GM19372 (cell line): ENCODE data around the gene PHOSPHO1.

Source experiments
- ATAC-seq: cut with Tn5 transposase; IDR thresholded peaks from one replicate; pipeline ENCODE4 v1.9.1; 2021; ENCODE audit warnings: mild to moderate bottlenecking, low read depth, moderate library complexity; ENCODE audit not compliant: unreplicated experiment

Gene PHOSPHO1

DNA sequence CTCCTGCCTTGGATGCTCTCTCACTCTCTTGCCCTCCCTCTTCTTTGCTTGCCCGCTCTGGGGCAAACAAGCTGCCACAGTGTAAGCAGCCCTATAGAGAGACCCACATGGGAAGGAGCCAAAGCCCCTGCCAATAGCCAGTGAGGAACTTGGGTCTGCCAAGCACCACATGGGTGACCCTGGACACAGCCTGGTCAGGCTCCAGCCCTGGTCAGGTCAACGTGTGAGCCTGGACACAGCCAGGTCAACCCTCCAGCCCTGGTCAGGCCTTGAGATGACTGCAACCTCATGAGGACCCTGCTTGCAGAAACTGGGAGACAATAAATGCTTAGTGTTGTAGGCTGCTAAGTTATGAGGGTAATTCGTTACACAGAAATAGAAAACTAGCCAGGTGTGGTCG lies 14.3 kb upstream of the PHOSPHO1 start:
- no peak for ATAC-seq

DNA sequence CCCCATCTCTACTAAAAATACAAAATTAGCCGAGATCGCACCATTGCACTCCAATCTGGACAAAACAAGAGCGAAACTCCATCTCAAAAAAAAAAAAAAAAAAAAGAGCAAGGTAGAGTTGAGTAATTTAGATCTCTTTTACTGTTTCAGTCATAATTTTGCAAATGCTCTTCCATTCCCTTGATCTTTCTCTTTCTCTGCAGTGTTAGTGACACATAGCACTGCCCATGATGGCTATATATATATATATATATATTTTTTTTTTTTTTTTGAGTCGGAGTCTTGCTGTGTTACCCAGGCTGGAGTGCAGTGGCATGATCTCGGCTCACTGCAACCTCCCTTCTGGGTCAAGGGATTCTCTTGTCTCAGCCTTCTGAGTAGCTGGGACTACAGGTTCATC lies 12.2 kb upstream of the PHOSPHO1 start:
- no peak for ATAC-seq

DNA sequence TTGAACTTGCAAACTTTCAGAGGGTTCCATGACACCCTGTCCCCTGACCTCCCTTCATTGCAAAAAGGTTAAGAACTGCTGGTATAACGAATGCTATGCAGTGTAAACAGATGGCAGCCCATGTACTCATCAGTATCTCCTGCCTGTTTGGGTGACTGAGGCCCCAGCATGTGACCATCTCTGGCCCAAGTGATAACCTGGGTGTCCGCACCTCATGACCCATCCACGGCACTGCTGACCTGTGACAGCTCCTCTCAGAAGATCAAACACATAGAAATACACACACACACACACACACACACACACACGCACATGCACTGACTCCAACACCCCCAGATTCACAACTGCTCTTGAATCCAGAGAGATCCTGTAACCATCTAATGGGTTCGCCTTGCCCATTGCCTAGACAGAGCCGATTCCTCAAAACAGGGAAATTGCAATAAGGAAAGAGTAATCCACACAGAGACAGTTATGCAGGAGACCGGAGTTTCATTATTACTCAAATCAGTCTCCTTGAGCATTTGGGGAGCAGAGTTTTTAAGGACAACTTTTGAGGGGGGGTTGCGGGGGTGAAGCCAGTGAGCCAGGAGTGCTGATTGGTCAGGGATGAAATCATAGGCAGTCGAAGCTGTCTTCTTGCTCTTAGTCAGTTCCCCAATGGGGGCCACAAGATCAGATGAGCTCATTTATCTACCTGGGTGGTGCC lies 11.3 kb upstream of the PHOSPHO1 start:
- no peak for ATAC-seq

DNA sequence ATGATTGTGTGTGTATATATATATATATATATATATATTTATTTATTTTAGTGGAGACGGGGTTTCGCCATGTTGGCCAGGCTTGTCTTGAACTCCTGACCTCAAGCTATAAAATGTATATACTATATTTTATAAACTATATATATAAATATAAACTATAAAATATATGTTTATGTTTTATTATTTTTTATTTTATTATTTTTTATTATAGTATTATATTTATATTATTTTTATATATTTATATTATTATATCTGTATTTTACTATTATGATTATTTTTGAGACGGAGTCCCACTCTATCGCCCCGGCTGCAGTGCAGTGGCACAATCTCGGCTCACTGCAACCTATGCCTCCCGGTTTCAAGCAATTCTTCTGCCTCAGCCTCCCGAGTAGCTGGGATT lies 10.5 kb upstream of the PHOSPHO1 start:
- no peak for ATAC-seq

DNA sequence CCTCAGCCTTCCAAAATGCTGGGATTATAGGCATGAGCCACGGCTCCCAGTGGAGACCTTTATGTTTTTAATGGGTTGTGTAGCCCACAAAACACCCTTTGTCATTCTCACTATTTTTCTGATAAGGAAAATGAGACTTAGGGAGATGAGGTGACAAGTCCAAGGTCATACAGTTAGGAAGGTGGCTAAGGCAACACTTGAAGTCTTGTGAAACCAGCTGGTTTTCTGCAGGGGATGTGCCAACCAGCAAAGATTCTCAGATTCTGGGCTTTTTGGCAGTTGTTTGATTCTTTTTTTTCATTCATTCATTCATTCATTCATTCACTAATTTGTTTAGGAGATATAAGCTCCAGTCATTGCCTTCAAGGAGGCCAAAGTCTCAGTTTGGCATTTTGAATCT lies 10.0 kb upstream of the PHOSPHO1 start:
- no peak for ATAC-seq

DNA sequence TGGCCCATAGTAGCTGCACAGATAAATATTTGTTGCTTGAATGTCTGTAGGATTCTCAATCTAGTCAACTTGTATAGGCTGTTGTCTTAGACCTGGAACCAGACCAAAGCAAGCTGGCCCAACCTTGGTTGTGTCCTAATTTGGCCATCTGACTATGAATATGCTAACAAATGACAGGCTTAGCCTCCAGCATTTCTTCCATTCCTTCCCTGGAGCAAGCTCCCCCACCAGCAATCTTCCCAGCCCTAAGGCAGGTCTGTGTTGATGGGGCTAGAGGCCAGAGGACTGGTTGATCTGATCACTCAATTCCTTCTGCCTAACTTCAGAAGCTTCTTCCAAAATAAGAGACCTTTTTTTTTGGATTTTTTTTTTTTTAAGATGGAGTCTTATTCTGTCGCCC lies 9.4 kb upstream of the PHOSPHO1 start:
- no peak for ATAC-seq

DNA sequence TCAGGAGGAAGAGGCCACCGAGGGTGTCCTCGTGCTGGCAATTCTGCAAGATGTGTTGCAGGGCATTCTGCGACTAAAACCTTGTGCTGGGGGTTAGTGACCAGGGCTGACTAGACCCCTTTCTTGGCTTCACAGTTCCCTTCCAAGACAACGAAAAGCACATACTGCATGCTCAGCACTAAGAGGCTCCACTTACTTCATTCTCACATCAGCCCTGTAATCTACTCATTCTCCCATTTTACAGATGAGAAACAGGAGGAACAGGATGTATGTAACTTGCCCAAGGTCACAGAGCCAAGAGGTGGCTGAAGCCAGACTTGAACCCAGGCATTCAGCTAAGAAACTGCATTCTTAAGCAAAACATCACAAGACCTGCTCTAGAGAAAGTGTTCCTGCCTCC lies 5.3 kb upstream of the PHOSPHO1 start:
- ATAC-seq: no peak

DNA sequence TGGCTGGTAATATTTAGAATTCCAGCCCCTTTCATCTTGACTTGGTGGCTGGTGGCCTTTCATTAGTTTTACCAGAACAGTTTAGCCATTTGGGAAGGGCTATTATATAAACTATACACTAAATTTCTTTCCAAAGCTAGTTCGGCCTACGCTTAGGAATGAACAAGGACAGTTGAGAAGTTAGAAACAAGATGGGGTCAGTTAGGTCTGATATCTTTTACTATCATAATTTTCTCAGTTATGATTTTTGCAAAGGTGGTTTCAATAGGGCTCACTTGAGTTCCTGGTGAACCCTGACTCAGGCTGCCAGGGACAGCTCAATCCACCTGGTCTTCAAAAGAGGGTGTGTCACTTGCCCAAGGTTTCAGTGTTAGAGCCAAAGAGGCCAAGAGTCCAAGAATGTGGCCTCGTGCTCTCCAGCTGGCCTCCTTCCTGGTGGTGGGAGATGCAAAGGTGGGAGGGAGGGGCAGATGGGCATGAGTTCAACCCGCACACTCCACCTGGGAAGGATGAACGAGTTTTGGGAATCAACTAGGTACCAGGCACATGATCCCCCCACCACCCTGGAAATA lies 4.0 kb upstream of the PHOSPHO1 start:
- no peak for ATAC-seq

DNA sequence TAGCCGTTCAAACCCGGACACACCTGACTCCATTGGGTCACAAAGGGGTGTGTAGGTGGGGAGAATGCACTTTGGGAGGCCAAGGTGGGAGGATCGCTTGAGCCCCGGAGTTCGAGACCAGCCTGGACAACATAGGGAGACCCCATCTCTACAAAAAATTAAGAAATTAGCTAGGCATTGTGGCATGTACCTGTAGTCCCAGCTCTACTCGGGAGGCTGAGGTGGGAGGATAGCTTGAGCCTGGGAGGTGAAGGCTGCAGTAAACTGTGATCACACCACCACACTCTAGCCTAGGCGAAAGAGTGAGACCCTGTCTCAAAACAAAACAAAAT lies 942 bp upstream of the PHOSPHO1 start:
- no peak for ATAC-seq

DNA sequence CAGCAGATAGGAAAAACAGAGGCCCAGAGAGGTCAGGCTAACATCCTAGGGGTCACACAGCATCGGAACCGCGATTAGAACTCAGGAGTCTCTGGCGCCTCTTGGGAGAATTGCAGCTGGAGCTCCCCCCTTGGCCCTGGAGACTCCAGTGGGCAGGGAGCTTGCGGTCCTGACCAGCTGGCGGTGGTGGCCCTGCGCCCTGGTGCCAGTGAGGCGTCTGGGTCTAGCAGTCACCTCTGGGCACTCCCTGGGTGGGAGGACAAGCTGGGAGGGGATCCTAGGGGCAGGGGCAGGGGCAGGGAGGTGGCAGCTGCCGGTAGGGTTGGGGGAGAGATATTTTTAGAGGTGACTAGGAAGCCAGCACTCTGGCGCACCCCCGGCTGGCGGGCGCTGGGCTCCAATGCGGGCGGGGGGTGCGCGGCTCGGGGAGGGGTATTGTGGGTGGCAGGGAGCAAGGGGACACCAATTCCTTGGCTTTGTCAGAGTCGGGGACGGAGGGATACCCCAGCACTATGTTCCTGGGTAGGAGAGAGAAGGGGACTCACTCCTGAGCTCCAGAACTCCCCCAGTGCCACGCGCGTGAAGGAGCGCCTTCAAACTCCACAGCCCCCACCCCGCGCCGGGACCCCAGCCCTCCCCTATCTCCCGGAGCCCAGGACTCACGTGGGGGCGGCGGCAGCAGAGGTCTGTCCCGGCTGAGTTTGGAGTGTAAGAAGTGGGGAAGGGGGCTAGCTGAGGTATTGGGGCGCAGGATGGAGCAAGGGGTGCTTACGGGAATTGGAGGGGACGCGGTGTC lies 584 bp downstream of the PHOSPHO1 start:
- no peak for ATAC-seq

DNA sequence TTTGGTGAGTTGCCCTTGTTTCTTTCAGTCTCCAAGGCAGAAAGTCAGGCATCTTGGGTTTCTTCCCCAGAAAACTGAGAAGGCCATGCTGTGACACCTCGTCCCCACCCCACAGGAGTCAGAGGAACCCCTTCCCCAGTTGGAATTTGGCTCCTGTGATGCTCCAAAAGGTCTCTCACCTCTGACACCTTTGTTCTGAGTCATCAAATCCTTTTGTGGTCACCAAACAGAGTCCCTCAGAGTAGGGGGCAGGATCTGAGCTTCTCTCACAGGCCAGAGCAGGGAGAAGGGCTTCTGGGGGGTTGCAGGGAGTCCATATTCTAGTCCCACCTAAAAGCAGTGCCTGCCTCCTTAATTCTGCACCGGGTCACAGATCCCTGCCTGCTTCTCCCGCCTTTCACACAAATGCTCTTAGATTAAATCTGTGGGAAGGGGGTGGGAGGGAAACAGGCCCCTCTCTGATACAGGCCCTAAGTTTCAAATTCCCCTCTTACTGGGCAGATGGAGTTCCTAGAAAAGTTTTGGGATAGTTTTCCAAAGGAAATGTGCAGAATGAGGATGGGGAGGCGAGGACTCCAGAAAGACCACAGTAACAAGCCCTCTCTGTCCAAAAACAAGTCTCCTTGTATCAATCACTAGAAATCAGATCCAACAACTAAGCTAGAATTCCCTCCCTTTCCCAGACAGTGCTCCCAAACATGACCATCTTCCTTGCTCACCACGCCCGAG lies 1.3 kb downstream of the PHOSPHO1 start:
- ATAC-seq: no peak

DNA sequence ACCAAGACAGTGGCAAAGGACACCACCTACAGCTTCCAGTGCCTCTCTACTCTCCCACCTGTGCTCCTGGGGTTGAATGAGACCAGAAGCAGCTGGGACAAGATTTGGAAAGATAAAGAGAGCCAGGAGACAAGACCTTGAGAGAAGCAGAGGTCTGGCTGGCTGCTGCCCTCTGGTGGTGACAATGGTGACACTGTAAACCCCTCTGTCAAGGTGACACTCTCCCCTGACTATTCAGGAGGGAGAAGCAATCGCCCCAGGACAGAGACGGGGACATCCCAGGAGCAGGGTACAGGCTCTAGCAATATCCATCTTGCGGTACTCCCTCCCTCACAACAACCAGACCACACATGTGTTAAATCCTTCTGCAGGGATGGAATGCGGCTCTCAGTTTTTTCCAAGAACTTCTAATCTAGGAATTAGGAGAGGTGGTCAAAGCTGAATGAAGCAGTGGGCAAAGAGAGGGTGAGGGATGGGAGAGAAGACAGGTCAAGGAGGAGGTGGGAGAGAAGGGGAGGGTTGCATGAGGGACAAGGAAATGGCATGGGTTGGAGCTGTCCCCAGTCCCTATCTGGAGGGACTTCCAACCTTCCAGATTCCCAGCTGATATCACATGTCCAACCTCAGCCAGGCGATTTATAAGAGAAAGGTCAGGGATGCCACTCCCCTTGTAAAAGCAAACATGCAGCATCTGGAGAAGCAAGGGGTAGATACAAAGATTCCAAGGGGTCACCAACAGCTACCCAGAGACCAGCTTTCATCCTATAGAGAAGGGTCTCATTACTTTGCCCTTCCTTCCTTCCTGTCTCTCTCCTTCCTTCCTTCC lies 2.9 kb downstream of the PHOSPHO1 start:
- ATAC-seq: no peak

DNA sequence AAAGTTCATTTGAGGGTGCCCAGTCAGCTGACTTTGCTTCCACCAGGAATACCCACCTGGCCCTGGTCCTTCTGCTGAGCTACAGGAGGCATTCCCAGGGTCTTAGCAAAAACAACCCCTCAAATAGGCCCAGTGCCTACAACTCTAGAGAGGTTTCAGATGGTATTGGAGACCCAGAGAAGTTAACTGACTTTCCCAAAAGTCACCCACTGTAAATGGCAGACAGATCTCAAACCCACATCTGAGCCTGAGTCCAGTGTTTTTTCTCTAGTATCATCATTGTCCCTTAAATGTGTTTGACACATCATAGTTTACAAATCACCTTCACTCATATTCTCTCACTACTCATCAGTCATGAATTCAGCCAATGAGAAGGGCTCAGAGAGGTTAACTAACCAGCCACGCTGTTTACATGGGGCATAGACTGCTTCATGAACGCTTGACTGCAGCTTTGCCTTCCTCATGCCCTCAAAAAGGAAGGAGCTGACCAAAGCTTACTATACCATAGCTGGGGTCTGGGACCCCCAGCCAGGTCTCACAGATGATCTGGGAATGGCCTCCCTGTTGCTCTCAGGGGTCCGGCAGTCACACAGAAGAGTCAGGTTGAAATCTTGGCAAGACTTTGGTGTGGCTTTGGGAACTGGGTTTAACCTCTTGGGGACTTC lies 3.7 kb downstream of the PHOSPHO1 start:
- ATAC-seq: no peak

DNA sequence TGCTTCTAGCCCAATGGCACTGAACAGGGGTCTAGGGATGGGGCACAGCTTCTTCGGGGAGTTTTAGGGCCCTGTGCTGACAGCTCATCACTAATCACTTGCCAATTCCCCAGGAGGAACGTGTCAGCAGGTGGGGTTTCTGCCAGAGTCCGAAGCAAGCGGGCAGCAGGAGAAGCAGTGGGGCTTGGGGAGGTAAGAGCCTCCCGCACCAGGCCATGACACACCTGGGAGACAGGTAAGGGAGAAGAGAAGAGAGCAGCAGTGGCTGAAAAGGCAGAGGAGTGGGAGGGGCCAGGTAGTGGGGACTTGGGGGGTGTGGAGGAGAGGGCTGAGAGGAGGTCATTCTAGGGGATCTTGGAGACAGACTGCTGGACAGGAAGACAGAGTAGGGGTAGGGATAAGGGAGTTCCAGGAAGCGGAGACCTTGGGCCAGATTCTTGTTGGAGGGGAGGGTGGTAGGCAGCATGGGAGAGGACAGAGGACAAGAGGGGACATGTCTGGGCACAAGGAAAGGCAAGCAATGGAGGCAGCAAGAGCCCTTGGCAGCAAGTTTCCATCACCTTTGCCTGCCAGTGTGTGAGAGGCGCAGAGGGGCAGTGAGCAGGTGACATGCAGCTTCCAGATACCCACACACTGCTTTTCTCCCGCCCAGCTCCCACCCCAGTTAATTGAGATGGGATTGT lies 4.9 kb downstream of the PHOSPHO1 start:
- ATAC-seq: no peak

DNA sequence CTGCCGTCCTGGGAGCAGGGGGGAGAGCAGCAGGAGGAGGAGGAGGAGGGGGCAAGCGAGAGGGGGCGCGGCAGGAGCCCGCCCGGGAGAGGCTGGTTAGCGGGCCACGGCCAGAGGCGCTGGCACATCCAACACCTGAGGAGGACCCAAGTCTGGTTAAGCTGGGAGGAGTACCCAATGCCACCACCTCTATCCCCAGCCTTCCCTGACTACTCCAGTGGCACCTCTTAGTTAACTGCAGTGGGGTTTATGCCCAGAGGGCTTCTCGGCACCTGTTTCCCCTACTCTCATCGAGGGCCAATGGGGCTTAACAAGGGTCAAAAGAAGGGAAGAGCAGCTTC lies 5.6 kb downstream of the PHOSPHO1 start:
- no peak for ATAC-seq

DNA sequence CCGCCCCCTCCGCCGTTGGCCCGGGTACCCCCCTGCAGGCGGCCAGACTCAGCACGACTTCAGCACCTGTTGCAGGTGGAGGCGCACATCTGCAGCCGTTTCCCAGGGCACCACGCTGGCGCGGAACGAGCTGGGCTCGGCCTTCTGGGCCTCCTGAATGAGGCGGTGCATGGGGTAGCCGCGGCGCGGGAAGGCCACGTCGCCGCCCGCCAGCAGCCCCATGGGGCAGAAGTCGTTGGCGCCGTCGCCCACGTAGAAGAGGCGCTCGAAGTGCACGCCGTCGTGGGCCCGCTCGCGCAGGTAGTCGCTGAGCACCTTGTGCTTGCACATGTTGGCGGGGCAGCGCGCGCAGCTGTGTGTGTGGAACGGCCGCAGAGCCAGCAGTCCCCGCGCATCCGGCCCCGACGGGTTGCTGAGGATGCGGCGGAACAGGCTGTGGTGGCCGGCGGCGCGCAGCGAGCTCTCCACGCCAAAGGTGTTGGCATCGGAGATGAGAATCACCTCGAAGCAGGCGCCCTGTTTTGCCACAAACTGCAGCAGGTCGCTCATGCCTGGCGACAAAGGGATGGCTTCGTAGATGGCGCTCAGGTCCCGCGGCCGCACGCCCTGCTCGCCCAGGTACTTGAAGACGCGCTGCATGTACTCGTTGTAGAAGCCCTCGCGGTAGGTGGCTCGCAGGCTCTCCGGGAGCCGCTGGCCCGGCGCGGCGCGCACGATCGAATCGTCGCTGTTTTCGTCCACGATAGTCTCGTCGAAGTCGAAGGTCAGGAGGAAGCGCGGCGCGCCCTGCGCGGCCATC lies 6.2 kb downstream of the PHOSPHO1 start:
- no peak for ATAC-seq

DNA sequence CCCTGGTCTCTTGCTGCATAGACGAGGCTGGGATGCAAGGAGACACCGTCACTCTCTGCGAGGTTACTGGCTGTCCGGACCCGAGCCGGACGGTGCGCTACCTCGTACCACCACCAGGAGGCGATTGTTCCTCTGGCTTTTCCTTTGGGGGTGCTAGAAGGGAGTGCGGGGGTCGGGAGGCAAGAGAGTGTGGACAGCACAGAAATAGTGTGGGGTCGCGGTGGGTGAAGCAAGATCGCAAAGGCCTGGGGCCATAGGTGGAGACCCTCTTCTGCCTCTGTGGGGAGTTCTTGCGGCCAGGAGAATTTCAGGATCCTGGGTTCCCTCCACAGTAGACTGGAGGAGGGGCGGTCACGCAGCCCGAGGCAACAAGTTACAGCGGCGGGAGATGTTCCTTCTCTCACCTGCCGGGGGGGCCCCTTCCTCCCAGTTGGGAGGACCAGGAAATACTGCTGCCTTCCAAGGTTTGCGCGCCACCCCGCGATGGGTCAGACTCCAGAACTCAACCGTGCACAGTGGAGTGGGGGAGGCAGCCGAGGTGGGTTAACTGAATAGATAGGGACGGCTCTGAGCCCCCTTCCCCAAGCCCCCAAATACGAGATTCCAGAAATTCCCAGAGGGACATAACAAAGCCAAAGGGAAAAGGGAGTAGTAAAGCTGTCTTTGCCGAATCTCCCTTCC lies 6.9 kb downstream of the PHOSPHO1 start:
- no peak for ATAC-seq

DNA sequence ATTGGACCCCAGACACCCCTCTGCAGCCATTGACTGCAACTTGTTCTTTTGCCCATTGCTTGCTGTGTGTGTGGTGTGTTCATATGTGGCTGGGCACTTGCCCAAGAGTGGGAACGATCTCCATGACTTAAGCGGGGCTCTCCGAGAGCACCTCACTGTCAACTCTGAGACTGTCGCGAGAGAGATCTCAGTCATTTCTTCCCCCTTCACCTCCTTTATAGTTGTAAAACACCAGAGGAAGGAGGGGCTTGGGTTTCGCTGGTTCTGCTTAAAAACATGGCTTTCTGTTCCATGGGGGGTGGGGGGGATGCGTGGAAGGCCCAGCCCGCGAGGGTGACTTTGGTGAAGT lies 7.4 kb downstream of the PHOSPHO1 start:
- no peak for ATAC-seq
